Right cardiac atrium (tissue), 5 donors: ENCODE data around the gene ZMAT3. TPM values are rescaled to one million over a fixed set of nuclear protein-coding genes. Genes with fewer than 3 reads are reported as not detected.

Experiments used
- ATAC-seq, 2 donors: fragments of 200-7000 bp; cut with Tn5 transposase; one replicate each; pipeline versions ENCODE4 v1.8.0 to v1.9.1; 2020; ENCODE audit warnings: moderate library complexity in 2 of 2, mild to moderate bottlenecking in 1 of 2
- DNase-seq, 3 donors: peaks; one replicate each; pipeline ENCODE4 v3.0.0-alpha.2; 2020
- H3K27ac ChIP-seq: one replicate; pipeline ENCODE4 v1.5.1; 2013; ENCODE audit warnings: mild to moderate bottlenecking, low read length, control low read depth, moderate library complexity
- H3K27me3 ChIP-seq: one replicate; pipeline ENCODE4 v1.6.1; 2013; ENCODE audit not compliant: control insufficient read depth, insufficient read depth
- H3K4me1 ChIP-seq: one replicate; pipeline ENCODE4 v1.6.1; 2013; ENCODE audit warnings: low read length; ENCODE audit not compliant: control insufficient read depth, insufficient read depth
- H3K4me3 ChIP-seq: one replicate; pipeline ENCODE4 v1.5.1; 2013; ENCODE audit warnings: low read length, control low read depth
- H3K9me3 ChIP-seq: one replicate; pipeline ENCODE4 v1.6.1; 2013; ENCODE audit warnings: low read length; ENCODE audit not compliant: control insufficient read depth
- WGBS: extraction: QIAGEN DNeasy Blood & Tissue Kit; methylation state at CpG from one replicate; pipeline ENCODE4 v1.1.7; 2013; 5-methylcytosine and 5-hydroxymethylcytosine counted together
- intact Hi-C, 4 donors: fragments of 100-400 bp; cut with DNase I; formaldehyde crosslinking; loops; one replicate each; pipeline versions ENCODE4 v1.11.0 to v1.14.0; 2022 to 2023
- polyA plus RNA-seq: library from polyadenylated mRNA; stranded (reverse); fragments of 200-250 nt; gene quantifications from one replicate; pipeline ENCODE4 v1.2.3, GENCODE V29; 2013
- total RNA-seq, 4 donors: library from RNA; stranded (reverse); fragmentation: NEBNext Ultra II Directional; extraction: Animal tissue kit (Norgen Biotek cat#: 25700); gene quantifications; one replicate each; pipeline ENCODE4 v1.2.1, GENCODE V29; 2021
- donor health status: healthy with polysubstance abuse.
- donor health status: DM: no; HTN: yes; CAD: no.
- donor health status: DM: no; HTN: no; CAD: no.
- donor health status: DM: no; HTN: yes; CAD: no; lungs with severe emphysema.
- donor health status: DM: yes; HTN: yes; CAD: no.

The ZMAT3 gene
- total and polyA plus RNA-seq, 5 donors, result 3.4 to 16.6 (median 14.6) TPM

DNA sequence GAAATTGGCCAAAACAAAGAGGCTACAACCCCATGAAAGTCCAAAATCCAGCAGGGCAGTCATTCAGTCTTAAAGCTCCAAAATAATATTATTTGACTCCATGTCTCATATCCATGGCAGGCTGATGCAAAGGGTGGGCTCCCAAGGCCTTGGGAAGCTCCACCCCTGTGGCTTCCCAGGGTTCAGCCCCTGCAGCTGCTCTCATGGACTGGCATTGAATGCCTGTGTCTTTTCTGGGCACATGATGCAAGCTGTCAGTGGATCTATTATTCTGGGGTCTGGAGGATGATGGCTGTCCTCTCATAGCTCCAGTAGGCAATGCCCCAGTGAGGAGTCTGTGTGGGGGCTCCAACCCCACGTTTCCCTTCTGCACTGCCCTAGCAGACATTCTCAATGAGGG is 81.8 kb downstream of the ZMAT3 start:
- peaks cover 3% of the 10 kb centered on the region for H3K9me3 ChIP-seq
- H3K4me3 ChIP-seq, result no peak overlapping the region
- no peak overlapping the region for H3K27ac ChIP-seq
- ATAC-seq (no peak), DNase-seq (no peak)
- H3K27me3 ChIP-seq, result no peaks in the 10 kb centered on the region
- intact Hi-C loops, result no loop called here
- no peaks in the 10 kb centered on the region for H3K4me1 ChIP-seq
- 46% methylated on average over 1 of the region's 1 CpG for WGBS

GRCh38 chr3:178987745-178988144 is 83.9 kb downstream of the ZMAT3 start:
- DNase-seq, result no peak
- Histone ChIP-seq H3K4me1 (no peaks in the 10 kb centered on the region), H3K9me3 (peaks cover 3% of the 10 kb centered on the region), H3K4me3 (no peak overlapping the region), H3K27me3 (no peaks in the 10 kb centered on the region), H3K27ac (no peak overlapping the region)
- no peak for ATAC-seq
- 96% methylated on average over 1 of the region's 1 CpG for WGBS
- intact Hi-C loops, result no loop called here

DNA sequence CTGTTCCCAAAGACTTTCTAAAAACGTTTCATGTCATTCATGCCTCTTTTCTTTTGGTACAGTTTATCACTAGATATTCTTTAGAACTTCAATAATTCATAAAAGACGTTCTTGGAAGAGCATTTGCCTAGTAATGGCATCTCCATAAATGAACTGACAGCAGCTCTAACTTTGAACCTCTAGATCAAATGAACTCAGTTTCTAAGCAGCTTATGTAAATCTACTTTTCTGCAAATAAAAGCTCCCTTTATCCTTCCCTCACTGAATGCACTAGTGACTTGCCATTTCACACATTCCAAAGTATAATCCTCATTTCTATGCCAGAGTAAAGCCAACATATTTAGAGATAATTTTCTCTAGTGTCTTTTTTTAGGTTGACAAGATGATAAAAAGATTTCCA is 85.2 kb downstream of the ZMAT3 start:
- intact Hi-C loops, result no loop called here
- H3K4me3 ChIP-seq, result no peak overlapping the region
- no peaks in the 10 kb centered on the region for H3K4me1 ChIP-seq
- WGBS, result 40% methylated on average over 2 of the region's 2 CpGs
- H3K27me3 ChIP-seq, result no peaks in the 10 kb centered on the region
- ATAC-seq, result no peak
- H3K9me3 ChIP-seq, result peaks cover 3% of the 10 kb centered on the region
- no peak for DNase-seq
- H3K27ac ChIP-seq, result no peak overlapping the region

DNA sequence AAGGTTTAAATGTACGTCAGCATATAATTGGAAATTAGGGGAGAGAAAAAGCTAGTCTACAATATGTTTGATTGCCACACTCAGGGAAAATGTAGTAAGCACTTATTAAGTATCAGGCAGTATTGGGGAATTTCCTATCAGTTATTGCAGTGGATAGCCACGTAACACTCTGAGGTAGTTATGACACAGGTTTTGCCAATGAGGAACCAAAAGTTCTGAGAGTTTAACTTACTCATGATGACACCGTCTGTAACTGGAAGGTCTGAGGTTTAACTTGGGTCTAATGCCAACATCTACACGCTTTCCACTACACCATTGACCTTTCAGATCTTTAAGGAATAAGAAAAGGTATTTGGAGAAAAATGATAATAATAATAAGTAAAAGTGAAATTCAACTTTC is 89.5 kb downstream of the ZMAT3 start:
- 82% methylated on average over 4 of the region's 4 CpGs for WGBS
- no peak overlapping the region for H3K4me3 ChIP-seq
- H3K27ac ChIP-seq, result no peak overlapping the region
- DNase-seq, result no peak
- intact Hi-C loops, result no loop called here
- ATAC-seq, result no peak
- H3K27me3 ChIP-seq, result no peaks in the 10 kb centered on the region
- no peaks in the 10 kb centered on the region for H3K4me1 ChIP-seq
- no peaks in the 10 kb centered on the region for H3K9me3 ChIP-seq

GRCh38 chr3:178975320-178975719 is 96.3 kb downstream of the ZMAT3 start:
- H3K27me3 ChIP-seq, result no peaks in the 10 kb centered on the region
- 78% methylated on average over 2 of the region's 2 CpGs for WGBS
- H3K9me3 ChIP-seq, result no peaks in the 10 kb centered on the region
- H3K27ac ChIP-seq, result no peak overlapping the region
- H3K4me1 ChIP-seq, result no peaks in the 10 kb centered on the region
- no peak for DNase-seq
- ATAC-seq, result no peak
- H3K4me3 ChIP-seq, result no peak overlapping the region
- intact Hi-C loops, result no loop called here

DNA sequence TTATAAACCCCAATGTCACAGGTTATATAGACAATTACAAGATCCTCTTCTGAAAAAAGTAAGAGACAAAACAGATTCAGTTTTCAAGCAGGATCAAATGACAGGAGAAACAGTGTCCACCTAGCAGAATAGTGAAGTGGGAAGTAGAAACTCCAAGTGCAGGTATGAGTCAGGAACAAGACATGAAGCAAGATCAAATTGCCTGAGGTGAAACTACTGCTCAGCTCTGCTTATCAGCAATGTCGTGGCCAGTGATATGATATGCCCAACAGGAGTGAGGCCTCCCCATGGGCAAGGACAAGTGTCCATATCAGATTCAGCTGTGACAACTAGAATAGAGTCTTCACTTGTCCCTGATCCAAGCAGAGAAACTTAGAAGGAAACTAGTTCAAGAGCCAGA is 100.0 kb downstream of the ZMAT3 start:
- no peak overlapping the region for H3K27ac ChIP-seq
- no peak overlapping the region for H3K4me3 ChIP-seq
- ATAC-seq (no peak), DNase-seq (no peak)
- intact Hi-C loops, result loop anchor here in 1 of 4 donors (5.0 kb wide), 1 partner anchor 534 kb away; no protein-coding TSS in a partner anchor
- H3K27me3 ChIP-seq, result no peaks in the 10 kb centered on the region
- H3K4me1 ChIP-seq, result no peaks in the 10 kb centered on the region
- WGBS, result 13% methylated on average over 1 of the region's 1 CpG
- H3K9me3 ChIP-seq, result no peaks in the 10 kb centered on the region

GRCh38 chr3:178969004-178969700 is 102.5 kb downstream of the ZMAT3 start:
- intact Hi-C loops, result loop anchor here in 3 of 4 donors (5.0 to 10.0 kb wide), 3 partner anchors 434 to 537 kb away; partner anchors contain the start of gene KCNMB2 (in 1 of the 3)
- no peak for DNase-seq
- ATAC-seq, result no peak

More at GRCh38 chr3:178969004-178969700, 102.5 kb downstream of the ZMAT3 start:
- 84% methylated on average over 5 of the region's 5 CpGs for WGBS
- H3K27ac ChIP-seq, result no peak overlapping the region
- H3K4me1 ChIP-seq, result no peaks in the 10 kb centered on the region
- H3K9me3 ChIP-seq, result no peaks in the 10 kb centered on the region
- no peaks in the 10 kb centered on the region for H3K27me3 ChIP-seq
- no peak overlapping the region for H3K4me3 ChIP-seq

Other genes starting within 250 kb of the ZMAT3 start
- 10 to 100 TPM; 20.7 to 22.3 (median 21.7) TPM for gene PIK3CA, start 76.5 kb upstream of the ZMAT3 start, total RNA-seq
- 4.6 TPM for gene PIK3CA, start 76.5 kb upstream of the ZMAT3 start, polyA plus RNA-seq
- 1 to 10 TPM; 1.1 to 1.4 (median 1.2) TPM for gene KCNMB3, start 179.3 kb upstream of the ZMAT3 start, total RNA-seq
- 1.9 TPM for gene KCNMB3, start 179.3 kb upstream of the ZMAT3 start, polyA plus RNA-seq